ENCODE measurements around the gene PRRC1. TPM values are rescaled to one million over a fixed set of nuclear protein-coding genes. Genes with fewer than 3 reads are reported as not detected.
A peak's percentile ranks its signal among the peaks of the same experiment; 100 is the strongest.
"Not testable (repeated sequence)": the region's sequence is repeated elsewhere in the genome, so short reads cannot be mapped to it uniquely, and the experiment has no call there.

PRRC1 gene
- total RNA-seq, 1 donor from 2014 or later, result 52.3 TPM

DNA sequence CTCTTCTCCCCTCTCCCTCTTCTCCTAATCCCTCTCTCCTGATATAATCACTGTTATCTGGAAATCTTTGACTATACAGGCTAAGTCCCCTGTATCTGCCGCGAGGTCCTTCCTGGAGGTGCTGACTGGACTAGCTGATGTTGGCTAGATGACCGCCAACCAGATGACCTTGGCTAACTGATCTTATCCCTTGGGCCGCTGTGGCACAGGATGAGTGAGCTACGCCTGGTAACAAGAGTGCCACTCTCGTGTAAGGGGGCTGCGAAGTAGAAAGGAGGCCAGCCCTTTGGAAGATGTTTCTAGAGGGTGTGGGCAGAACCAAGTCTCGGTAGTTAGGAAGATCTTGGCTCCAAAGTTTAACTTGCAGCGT lies 345 bp upstream of the PRRC1 start:
- Mint-ChIP-seq H3K27ac (peak overlapping the region; percentile 81), H3K27me3 (peaks cover 15% of the 10 kb centered on the region), H3K4me3 (peak overlapping the region; percentile 86), H3K9me3 (peaks cover 5% of the 10 kb centered on the region), H3K4me1 (peaks cover 25% of the 10 kb centered on the region), H3K36me3 (ENCODE audit: low read depth) (peaks cover 26% of the 10 kb centered on the region)
- no peak for DNase-seq
- intact Hi-C loops (cut with micrococcal nuclease), result loop anchor here (1.0 to 10.0 kb wide), 7 partner anchors 442 to 1578 kb away; partner anchors contain the start of genes C5orf63, ISOC1, LMNB1 and MARCHF3

GRCh38 chr5:127518319-127518621 lies 830 bp downstream of the PRRC1 start:
- peaks cover 12% of the 10 kb centered on the region for H3K27me3 Mint-ChIP-seq
- peak overlapping the region; percentile 84 for H3K27ac Mint-ChIP-seq
- peaks cover 25% of the 10 kb centered on the region for H3K4me1 Mint-ChIP-seq
- no peak for DNase-seq
- peaks cover 5% of the 10 kb centered on the region for H3K9me3 Mint-ChIP-seq
- intact Hi-C loops (cut with micrococcal nuclease), result loop anchor here (5.0 to 10.0 kb wide), 5 partner anchors 443 to 1577 kb away; partner anchors contain the start of genes C5orf63, ISOC1, MARCHF3 and PHAX
- peaks cover 32% of the 10 kb centered on the region for H3K36me3 Mint-ChIP-seq (ENCODE audit: low read depth)
- peak overlapping the region; percentile 86 for H3K4me3 Mint-ChIP-seq

DNA sequence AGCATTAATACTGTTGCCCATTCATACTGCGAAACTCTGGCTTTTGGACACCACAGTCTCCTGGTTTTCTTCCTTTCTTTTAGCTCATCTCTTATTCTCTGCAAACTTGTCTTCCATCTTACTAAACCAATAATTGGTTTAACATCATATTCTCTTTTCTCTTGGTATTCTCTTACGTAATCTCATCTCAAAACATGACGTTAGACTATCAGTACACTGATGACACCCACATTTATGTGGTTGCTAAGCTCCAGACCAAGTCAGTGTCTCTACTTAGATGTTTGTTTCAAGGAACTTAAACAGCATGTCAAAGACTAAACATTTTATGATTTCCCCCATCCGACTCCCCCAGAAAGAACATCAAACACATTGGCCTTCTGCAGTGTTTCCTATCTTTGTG lies 2.1 kb downstream of the PRRC1 start:
- intact Hi-C loops (cut with micrococcal nuclease), result loop anchor here (5.0 to 10.0 kb wide), 5 partner anchors 445 to 1575 kb away; partner anchors contain the start of genes C5orf63, ISOC1, MARCHF3 and PHAX

DNA sequence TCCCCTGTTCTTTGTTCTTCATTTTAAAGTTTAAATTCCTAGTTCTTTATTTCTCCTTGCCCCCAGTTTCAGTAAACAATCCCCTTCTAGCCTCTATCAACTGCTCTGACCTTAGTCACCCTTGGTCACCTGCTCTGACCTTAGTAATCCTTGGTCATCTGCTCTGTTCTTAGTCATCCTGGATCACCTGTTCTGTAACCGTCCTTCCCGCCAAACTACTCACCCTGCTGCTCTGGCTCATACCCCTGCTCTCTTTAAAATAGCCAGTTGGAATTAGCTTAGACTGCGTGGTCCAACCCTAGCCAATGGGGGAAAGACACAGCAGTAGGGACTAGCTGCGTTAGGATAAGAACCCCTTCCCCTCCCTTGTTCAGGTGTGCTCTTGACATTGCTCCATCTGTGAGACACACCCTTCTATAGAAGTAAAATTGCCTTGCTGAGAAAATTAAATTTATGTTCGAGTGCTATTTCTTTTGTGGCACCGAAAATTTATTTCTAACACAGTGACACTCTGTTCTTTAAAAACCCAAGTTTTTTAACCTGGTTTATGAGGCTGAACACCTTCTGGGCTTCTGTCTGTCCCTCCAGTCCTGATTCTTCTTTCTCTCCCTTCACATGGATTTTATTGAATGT lies 3.8 kb downstream of the PRRC1 start:
- no peak for DNase-seq
- H3K4me1 Mint-ChIP-seq, result peaks cover 25% of the 10 kb centered on the region
- no peak overlapping the region for H3K4me3 Mint-ChIP-seq
- H3K27me3 Mint-ChIP-seq, result no peaks in the 10 kb centered on the region
- H3K36me3 Mint-ChIP-seq (ENCODE audit: low read depth), result peaks cover 46% of the 10 kb centered on the region
- intact Hi-C loops (cut with micrococcal nuclease), result no loop called here
- H3K9me3 Mint-ChIP-seq, result peaks cover 5% of the 10 kb centered on the region
- H3K27ac Mint-ChIP-seq, result no peak overlapping the region

More for the DNA sequence above, 2.1 kb downstream of the PRRC1 start:
- Mint-ChIP-seq H3K4me3 (peak overlapping the region; percentile 59), H3K27ac (no peak overlapping the region), H3K27me3 (peaks cover 7% of the 10 kb centered on the region), H3K36me3 (ENCODE audit: low read depth) (peaks cover 37% of the 10 kb centered on the region), H3K9me3 (peaks cover 5% of the 10 kb centered on the region), H3K4me1 (peaks cover 25% of the 10 kb centered on the region)
- DNase-seq, result no peak

DNA sequence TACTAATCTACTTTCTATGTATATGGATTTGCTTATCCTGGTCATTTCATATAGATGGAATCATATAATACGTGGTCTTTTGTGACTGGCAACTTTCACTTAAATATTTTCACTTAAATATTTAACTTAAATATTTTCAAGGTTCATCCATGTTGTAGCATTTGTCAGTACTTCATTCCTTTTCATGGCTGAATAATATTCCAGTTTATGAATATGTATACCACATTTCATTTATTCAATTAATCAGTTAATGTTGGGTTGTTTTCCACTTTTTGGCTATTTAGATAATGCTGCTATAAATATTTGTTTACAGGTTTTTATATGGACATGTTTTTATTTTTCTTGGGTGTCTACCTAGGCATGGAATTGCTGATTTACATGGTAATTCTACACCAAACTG lies 7.7 kb downstream of the PRRC1 start:
- H3K4me3 Mint-ChIP-seq, result no peak overlapping the region
- H3K9me3 Mint-ChIP-seq, result peaks cover 5% of the 10 kb centered on the region
- H3K27me3 Mint-ChIP-seq, result no peaks in the 10 kb centered on the region
- peaks cover 5% of the 10 kb centered on the region for H3K4me1 Mint-ChIP-seq
- no peak for DNase-seq
- no peak overlapping the region for H3K27ac Mint-ChIP-seq
- peaks cover 56% of the 10 kb centered on the region for H3K36me3 Mint-ChIP-seq (ENCODE audit: low read depth)
- intact Hi-C loops (cut with micrococcal nuclease), result no loop called here

DNA sequence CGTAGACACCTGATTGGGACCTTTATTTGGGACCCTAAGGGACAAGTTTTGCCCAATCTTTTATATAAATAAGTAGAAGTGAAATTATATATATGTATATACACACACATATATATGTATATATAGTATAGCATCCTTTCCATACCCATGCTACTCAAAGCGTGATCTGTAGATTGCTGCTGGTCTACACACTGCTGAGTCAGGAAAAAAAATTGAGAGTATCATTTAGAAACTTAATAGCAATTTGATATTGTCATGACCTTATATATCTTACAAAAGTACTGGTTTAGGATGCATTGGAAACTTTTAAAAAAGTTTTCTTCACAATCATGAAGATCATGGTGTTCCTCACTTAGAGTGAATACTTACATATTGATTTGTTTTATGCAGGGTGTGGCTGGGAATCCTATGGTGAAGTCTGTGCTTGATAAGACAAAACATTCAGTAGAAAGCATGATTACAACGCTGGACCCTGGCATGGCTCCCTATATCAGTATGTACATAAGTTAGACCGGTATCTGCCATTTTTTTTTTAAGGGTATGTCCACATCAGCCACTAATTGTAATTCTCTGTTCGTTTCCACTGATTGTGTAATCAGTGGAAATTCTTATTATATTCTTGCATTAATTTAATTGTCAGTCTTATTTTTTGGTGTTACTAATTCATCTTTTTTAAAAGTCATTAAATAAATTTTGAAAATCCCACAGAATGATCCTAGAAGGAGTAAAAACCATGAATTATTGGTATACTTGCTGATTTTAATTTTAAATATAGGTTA lies 12.7 kb downstream of the PRRC1 start:
- Mint-ChIP-seq H3K27me3 (no peaks in the 10 kb centered on the region), H3K9me3 (no peaks in the 10 kb centered on the region), H3K36me3 (ENCODE audit: low read depth) (peaks cover 49% of the 10 kb centered on the region), H3K4me3 (no peak overlapping the region), H3K4me1 (no peaks in the 10 kb centered on the region), H3K27ac (no peak overlapping the region)
- intact Hi-C loops (cut with micrococcal nuclease), result no loop called here
- no peak for DNase-seq

- DNase-seq, result no peak
- Mint-ChIP-seq H3K4me3 (no peak overlapping the region), H3K27ac (no peak overlapping the region), H3K4me1 (no peaks in the 10 kb centered on the region), H3K36me3 (ENCODE audit: low read depth) (peaks cover 52% of the 10 kb centered on the region), H3K27me3 (no peaks in the 10 kb centered on the region), H3K9me3 (no peaks in the 10 kb centered on the region)
- intact Hi-C loops (cut with micrococcal nuclease), result no loop called here
Observed at GRCh38 chr5:127536687-127537086, 19.2 kb downstream of the PRRC1 start.

- H3K36me3 Mint-ChIP-seq (ENCODE audit: low read depth), result peaks cover 47% of the 10 kb centered on the region
- H3K27me3 Mint-ChIP-seq; intact Hi-C loops (cut with micrococcal nuclease); H3K9me3 Mint-ChIP-seq; H3K4me3 Mint-ChIP-seq; H3K4me1 Mint-ChIP-seq; H3K27ac Mint-ChIP-seq; DNase-seq: not testable (repeated sequence)
Observed at GRCh38 chr5:127540553-127540952, 23.1 kb downstream of the PRRC1 start.

DNA sequence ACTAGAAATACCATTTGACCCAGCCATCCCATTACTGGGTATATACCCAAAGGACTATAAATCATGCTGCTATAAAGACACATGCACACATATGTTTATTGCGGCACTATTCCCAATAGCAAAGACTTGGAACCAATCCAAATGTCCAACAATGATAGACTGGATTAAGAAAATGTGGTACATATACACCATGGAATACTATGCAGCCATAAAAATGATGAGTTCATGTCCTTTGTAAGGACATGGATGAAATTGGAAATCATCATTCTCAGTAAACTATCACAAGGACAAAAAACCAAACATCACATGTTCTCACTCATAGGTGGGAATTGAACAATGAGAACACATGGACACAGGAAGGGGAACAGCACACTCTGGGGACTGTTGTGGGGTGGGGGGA lies 27.8 kb downstream of the PRRC1 start:
- H3K4me3 Mint-ChIP-seq; DNase-seq; H3K9me3 Mint-ChIP-seq; H3K27ac Mint-ChIP-seq; H3K27me3 Mint-ChIP-seq; intact Hi-C loops (cut with micrococcal nuclease); H3K4me1 Mint-ChIP-seq: not testable (repeated sequence)
- H3K36me3 Mint-ChIP-seq (ENCODE audit: low read depth), result peaks cover 46% of the 10 kb centered on the region

DNA sequence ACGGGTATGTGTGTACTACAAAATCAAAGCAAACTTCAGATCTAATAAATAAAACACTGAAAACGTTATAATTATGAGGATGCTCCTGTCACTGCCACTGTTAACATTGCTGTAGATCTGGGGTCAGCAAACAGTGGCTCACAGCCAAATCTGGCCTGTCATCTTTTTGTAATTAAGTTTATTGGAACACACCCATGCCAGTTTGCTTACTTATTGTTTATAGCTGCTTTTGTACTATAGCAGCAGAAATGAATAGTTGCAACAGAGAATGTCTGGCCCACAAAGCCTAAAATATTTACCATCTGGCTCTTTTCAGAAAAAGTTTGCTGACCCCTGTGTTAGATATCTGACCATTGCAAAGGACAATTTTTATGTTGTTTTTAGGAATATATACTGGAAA lies 32.1 kb downstream of the PRRC1 start:
- peaks cover 5% of the 10 kb centered on the region for H3K4me1 Mint-ChIP-seq
- no peak overlapping the region for H3K27ac Mint-ChIP-seq
- H3K36me3 Mint-ChIP-seq (ENCODE audit: low read depth), result peaks cover 45% of the 10 kb centered on the region
- no peak for DNase-seq
- no peaks in the 10 kb centered on the region for H3K9me3 Mint-ChIP-seq
- no peak overlapping the region for H3K4me3 Mint-ChIP-seq
- H3K27me3 Mint-ChIP-seq, result no peaks in the 10 kb centered on the region
- intact Hi-C loops (cut with micrococcal nuclease), result no loop called here

DNA sequence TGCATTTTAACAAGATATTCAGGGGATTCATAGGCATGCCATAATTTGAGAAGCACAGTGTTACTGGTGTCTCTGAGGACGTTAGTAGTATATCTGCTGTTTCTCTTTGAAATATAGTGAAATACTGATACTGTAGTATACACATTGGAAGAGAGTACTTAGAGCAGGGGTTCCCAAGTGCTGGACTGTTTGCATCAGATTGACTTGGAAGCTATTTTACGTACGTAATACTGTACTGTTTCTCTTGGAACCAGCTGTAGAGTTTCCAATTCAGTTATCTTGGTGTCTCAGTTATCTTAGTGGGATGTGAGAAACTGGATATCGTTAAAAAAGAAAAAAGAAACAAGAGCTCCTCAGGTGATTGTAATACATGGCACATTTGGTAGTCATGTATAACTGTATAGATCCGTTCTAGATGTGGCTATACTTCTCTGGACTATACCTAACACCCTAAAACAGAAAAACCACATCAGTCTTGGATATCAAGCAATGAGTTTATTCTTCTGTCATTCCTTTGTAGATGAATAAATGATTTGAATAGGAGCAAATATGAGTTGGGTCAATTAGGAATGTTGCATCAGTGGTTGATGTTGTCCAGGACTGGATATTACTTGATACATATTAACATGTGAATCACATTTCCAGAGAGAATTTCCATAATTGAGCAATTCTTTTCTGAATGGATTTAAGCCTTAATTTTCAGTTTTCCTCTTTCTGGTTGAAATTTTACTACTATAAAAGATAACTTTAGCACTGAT lies 33.4 kb downstream of the PRRC1 start:
- no peak overlapping the region for H3K4me3 Mint-ChIP-seq
- no peak for DNase-seq
- H3K27ac Mint-ChIP-seq, result no peak overlapping the region
- no peaks in the 10 kb centered on the region for H3K27me3 Mint-ChIP-seq
- peaks cover 40% of the 10 kb centered on the region for H3K36me3 Mint-ChIP-seq (ENCODE audit: low read depth)
- H3K9me3 Mint-ChIP-seq, result no peaks in the 10 kb centered on the region
- intact Hi-C loops (cut with micrococcal nuclease), result no loop called here
- H3K4me1 Mint-ChIP-seq, result peaks cover 3% of the 10 kb centered on the region

- peaks cover 35% of the 10 kb centered on the region for H3K36me3 Mint-ChIP-seq (ENCODE audit: low read depth)
- H3K27ac Mint-ChIP-seq, result no peak overlapping the region
- H3K9me3 Mint-ChIP-seq, result no peaks in the 10 kb centered on the region
- H3K4me3 Mint-ChIP-seq, result no peak overlapping the region
- intact Hi-C loops (cut with micrococcal nuclease), result no loop called here
- DNase-seq, result no peak
- H3K4me1 Mint-ChIP-seq, result no peaks in the 10 kb centered on the region
- H3K27me3 Mint-ChIP-seq, result no peaks in the 10 kb centered on the region
Observed at GRCh38 chr5:127551410-127552041, 34.1 kb downstream of the PRRC1 start.

- Mint-ChIP-seq H3K4me1 (no peaks in the 10 kb centered on the region), H3K27ac (no peak overlapping the region), H3K9me3 (no peaks in the 10 kb centered on the region), H3K4me3 (no peak overlapping the region), H3K27me3 (no peaks in the 10 kb centered on the region), H3K36me3 (ENCODE audit: low read depth) (peaks cover 22% of the 10 kb centered on the region)
- intact Hi-C loops (cut with micrococcal nuclease), result no loop called here
- DNase-seq, result no peak
Observed at GRCh38 chr5:127555826-127556225, 38.4 kb downstream of the PRRC1 start.

Measured in activated CD4-positive, alpha-beta T cell treated with anti-CD3 and anti-CD28 coated beads, Interleukin-2, amount 10 ng/mL, durations not matched to agents 24 days and 14 days (primary cell).